HL-60 (cell line): ENCODE data around the gene PLA2G12A.

ENCODE experiments used
- GABPA ChIP-seq: IDR thresholded peaks from 2 replicates; pipeline ENCODE4 v1.6.1; 2012; ENCODE audit warnings: low read depth
- POLR2AphosphoS5 ChIP-seq: IDR thresholded peaks from 2 replicates; pipeline ENCODE4 v1.6.1; 2012; ENCODE audit warnings: low read depth
- SPI1 ChIP-seq: IDR thresholded peaks from 2 replicates; pipeline ENCODE4 v1.6.1; 2012; ENCODE audit warnings: low read depth, mild to moderate bottlenecking, borderline replicate concordance
- TF ChIP-seq, protein P1 (sequence below): IDR thresholded peaks from one replicate; pipeline ENCODE4 v1.5.1; 2011; ENCODE audit warnings: low read length, control low read depth, inconsistent platforms; ENCODE audit not compliant: insufficient read depth
- TF ChIP-seq, protein P2 (sequence below): IDR thresholded peaks from 2 replicates; pipeline ENCODE4 v1.6.1; 2012; ENCODE audit warnings: low read depth; ENCODE audit not compliant: insufficient replicate concordance

DNA sequence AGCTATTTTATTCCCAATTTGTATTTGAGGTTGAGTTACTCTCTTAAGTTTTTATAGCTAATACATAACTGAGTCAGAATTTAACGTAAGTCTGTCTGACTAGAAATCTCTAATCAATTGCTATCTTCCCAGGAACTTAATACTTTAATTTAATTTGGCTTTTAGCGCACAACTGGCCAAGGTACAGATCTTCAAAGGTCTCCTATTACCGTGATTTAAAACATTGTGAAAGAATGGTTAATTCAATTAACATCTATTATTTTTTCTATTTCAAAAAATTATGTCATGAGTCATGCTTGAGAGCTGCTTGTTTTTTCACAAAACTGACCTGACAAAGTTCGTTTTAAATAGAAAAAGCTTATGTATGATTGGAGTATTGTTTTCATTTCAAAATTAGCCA lies 22.0 kb upstream of the PLA2G12A start:
- TF ChIP-seq, protein P1, sequence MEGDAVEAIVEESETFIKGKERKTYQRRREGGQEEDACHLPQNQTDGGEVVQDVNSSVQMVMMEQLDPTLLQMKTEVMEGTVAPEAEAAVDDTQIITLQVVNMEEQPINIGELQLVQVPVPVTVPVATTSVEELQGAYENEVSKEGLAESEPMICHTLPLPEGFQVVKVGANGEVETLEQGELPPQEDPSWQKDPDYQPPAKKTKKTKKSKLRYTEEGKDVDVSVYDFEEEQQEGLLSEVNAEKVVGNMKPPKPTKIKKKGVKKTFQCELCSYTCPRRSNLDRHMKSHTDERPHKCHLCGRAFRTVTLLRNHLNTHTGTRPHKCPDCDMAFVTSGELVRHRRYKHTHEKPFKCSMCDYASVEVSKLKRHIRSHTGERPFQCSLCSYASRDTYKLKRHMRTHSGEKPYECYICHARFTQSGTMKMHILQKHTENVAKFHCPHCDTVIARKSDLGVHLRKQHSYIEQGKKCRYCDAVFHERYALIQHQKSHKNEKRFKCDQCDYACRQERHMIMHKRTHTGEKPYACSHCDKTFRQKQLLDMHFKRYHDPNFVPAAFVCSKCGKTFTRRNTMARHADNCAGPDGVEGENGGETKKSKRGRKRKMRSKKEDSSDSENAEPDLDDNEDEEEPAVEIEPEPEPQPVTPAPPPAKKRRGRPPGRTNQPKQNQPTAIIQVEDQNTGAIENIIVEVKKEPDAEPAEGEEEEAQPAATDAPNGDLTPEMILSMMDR, result no peak
- TF ChIP-seq POLR2AphosphoS5, result no peak
- no peak for TF ChIP-seq GABPA
- TF ChIP-seq, protein P2, sequence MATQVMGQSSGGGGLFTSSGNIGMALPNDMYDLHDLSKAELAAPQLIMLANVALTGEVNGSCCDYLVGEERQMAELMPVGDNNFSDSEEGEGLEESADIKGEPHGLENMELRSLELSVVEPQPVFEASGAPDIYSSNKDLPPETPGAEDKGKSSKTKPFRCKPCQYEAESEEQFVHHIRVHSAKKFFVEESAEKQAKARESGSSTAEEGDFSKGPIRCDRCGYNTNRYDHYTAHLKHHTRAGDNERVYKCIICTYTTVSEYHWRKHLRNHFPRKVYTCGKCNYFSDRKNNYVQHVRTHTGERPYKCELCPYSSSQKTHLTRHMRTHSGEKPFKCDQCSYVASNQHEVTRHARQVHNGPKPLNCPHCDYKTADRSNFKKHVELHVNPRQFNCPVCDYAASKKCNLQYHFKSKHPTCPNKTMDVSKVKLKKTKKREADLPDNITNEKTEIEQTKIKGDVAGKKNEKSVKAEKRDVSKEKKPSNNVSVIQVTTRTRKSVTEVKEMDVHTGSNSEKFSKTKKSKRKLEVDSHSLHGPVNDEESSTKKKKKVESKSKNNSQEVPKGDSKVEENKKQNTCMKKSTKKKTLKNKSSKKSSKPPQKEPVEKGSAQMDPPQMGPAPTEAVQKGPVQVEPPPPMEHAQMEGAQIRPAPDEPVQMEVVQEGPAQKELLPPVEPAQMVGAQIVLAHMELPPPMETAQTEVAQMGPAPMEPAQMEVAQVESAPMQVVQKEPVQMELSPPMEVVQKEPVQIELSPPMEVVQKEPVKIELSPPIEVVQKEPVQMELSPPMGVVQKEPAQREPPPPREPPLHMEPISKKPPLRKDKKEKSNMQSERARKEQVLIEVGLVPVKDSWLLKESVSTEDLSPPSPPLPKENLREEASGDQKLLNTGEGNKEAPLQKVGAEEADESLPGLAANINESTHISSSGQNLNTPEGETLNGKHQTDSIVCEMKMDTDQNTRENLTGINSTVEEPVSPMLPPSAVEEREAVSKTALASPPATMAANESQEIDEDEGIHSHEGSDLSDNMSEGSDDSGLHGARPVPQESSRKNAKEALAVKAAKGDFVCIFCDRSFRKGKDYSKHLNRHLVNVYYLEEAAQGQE, result no peak
- no peak for TF ChIP-seq SPI1
